ENCODE data around the gene CACNA2D3. TPM values are rescaled to one million over a fixed set of nuclear protein-coding genes. Genes with fewer than 3 reads are reported as not detected.

CACNA2D3 gene
- total RNA-seq, 1 experiment from 2014 or later = not detected

DNA sequence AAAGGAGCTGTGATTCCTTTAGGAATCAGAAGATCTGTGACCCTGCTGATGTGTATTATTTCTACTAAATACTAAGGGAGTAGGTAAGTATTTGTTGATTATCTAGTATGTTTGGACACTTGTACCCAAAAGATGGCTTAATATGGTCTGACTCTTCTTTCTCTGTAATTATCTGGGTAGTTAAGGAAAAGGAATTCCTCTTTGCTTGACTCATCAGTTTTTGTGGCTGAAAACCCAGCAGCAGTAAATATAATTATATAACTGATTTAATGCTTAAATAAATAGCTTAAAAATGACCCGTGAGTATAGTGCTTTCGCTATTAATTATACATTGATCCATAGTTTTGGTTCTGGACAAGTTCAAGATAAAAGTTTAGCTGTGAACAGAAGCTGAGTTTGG is 649.7 kb downstream of the CACNA2D3 start:
- no peak for DNase-seq (ENCODE audit: low spot score)
- in situ Hi-C loops (cut with HindIII; ENCODE audit: low sequenced_read_pairs) = no loop called here

DNA sequence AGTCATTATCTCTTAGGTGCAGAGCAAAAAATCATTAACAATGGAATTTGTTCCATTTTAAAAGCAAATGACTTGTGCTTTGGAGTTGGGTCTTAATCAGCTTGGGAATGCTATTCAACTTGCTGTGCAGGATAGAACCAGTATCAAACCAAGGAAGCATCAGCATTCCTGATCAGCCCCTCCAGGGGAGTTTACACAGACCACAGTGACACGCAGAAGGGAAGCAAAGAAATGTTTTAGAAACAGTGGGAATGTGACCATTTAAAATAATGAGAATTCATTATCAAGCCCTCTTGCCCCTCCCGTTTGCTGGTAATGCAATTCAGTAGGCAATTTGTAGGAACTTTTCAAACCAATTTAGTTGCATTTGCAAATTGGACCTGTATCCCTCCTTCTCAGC is 650.4 kb downstream of the CACNA2D3 start:
- in situ Hi-C loops (cut with HindIII; ENCODE audit: low sequenced_read_pairs) = no loop called here
- no peak for DNase-seq (ENCODE audit: low spot score)

DNA sequence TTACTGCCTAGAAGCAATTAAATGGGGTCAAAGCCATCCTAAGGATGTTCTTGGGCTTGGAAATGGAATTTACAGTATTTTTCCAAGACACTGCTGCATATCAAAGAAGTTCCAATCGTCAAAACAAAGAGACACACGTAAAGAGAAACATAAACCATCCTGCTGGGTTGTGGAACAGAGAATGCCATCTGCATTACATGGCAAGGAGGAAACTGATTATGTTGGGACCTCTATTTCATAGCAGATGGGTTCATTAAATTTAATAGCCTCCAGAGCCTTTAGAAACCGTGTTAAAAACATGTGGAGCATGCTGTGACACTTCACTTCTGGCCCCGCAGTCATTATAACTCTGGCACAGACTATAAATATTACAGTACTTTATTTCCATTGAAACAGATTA is 650.9 kb downstream of the CACNA2D3 start:
- DNase-seq (ENCODE audit: low spot score) = no peak
- in situ Hi-C loops (cut with HindIII; ENCODE audit: low sequenced_read_pairs) = no loop called here

DNA sequence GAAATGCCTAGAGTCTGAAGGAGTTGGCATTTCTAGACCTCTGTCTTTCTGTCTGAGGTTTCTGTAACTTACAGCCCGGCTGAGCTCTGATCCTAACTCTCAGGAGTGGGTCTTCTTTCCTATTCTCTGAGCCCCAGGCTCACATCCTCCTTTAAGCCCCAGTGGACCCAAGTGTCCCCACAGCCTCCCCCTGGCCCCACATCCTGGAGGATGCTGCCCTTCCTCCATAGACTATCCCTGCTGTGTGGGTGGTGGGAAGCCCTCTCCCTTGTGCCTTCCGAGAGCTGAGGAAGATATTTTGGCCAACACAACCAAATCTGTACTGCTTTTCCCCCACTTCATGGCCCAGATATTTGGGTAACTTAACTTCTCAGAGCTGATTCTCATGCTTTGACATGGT is 654.2 kb downstream of the CACNA2D3 start:
- no peak for DNase-seq (ENCODE audit: low spot score)
- in situ Hi-C loops (cut with HindIII; ENCODE audit: low sequenced_read_pairs) = no loop called here

DNA sequence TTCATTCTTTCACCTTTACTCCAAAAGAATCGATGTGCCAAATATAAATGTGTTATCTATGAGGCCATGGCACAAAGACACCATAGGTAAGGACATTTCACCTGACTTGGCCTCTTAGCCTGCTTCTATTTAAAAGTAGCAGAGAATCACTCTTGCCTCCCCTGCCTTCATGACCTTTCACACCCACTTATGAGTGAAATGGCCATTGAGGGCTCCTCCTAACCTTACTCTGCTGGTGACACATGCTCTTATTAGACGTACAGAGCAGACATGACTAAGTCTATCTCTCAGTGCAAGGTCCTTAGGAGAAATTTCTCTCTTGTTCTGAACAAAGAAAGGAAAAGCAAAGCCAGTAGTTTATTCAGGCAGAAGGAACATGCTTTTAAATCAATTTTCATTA is 654.8 kb downstream of the CACNA2D3 start:
- in situ Hi-C loops (cut with HindIII; ENCODE audit: low sequenced_read_pairs) = no loop called here
- DNase-seq (ENCODE audit: low spot score) = no peak

DNA sequence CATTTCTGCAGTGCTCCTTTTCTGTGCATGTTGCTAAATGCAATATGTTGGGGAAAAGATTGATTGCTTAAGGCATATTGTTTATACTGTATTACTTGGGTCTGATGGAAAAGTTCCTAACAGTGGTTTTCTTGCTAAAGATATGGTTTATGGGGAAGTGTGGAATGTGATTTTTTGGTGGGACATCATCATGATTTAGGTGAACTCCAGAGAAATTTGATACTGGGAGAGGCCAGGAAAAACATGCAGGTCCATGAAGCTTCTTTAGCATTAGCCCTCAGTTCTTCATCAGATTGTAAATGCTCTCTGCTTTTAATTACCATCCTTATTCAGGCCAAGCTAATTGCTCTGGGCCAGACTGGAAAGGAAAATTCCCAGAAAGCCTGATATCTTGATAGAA is 658.0 kb downstream of the CACNA2D3 start:
- DNase-seq (ENCODE audit: low spot score) = no peak
- in situ Hi-C loops (cut with HindIII; ENCODE audit: low sequenced_read_pairs) = no loop called here

DNA sequence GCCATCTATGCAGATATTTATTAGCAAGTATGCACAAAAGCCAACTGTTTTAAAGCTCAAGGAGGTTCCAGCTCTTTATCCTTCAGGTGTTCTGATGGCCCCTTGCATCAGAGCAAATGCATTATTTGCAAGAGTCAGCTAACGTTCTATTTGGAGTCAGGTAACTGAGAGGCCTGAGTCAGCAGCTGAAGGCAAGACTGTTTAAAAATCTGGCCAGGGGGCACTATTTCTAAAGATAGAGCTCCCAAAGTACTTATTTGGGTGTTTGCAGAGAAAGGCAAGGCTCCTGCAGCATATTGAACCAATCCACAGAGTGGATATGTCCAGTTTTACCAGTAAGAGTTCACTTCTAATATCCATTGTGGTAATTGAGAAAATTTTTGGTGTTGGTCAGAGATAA is 659.4 kb downstream of the CACNA2D3 start:
- in situ Hi-C loops (cut with HindIII; ENCODE audit: low sequenced_read_pairs) = no loop called here
- DNase-seq (ENCODE audit: low spot score) = no peak

DNA sequence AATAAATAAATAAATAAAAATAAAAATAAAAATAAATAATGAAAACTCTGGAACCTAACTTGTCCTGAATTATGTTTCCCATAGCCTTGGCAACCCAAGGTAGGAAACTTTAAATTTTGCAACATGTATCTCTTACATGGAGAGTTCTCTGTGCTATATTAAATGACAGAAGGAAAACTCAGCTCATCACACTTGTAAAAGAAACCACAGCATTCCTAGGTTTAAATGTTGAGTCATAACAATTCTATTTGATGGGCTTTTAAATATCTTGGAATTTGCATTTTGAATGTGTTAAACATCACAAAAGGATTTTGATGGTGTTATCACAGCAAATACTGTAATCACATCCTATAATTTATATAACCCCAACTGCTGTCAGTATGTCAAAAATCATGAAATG is 661.3 kb downstream of the CACNA2D3 start:
- in situ Hi-C loops (cut with HindIII; ENCODE audit: low sequenced_read_pairs) = no loop called here
- no peak for DNase-seq (ENCODE audit: low spot score)

DNA sequence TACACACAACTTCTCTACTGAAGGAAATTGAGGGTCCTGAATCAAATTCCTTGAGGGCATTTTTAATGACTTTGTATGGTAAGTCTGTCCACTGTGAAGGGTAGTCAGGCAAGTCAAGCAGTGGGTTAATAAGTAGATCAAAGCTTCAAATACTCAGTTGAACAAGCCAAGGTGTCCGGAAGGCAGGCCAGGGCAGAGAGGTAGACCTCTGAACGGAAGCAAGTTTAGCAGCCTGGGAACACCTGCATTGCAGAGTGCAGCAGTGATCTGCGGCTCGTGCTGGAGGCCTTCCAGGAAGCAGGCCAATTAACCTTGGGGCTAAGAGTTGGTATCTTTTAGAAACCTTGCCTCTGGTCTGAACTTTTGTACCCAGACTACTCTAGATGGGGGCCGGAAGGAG is 661.7 kb downstream of the CACNA2D3 start:
- no peak for DNase-seq (ENCODE audit: low spot score)

DNA sequence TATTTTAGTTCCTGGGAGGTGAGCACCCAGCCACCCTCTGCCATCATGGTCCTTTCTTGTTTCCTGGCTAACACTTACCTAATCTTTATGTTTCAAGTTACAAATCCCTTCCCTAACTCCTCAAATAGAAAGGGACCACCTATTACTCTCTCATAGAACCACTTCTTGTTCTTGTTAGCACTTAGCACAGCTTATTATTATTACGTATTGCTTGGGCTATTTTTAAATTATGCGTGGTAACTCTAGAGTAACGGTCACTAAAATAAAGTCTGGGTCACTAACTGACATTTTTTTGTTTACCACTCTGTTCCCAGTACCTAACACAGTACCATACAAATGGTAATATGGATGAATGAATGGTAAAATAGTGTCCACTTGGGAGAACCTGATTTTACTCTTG is 663.6 kb downstream of the CACNA2D3 start:
- DNase-seq (ENCODE audit: low spot score) = no peak
- in situ Hi-C loops (cut with HindIII; ENCODE audit: low sequenced_read_pairs) = no loop called here

More for the DNA sequence above, 661.7 kb downstream of the CACNA2D3 start:
- in situ Hi-C loops (cut with HindIII; ENCODE audit: low sequenced_read_pairs) = no loop called here

DNA sequence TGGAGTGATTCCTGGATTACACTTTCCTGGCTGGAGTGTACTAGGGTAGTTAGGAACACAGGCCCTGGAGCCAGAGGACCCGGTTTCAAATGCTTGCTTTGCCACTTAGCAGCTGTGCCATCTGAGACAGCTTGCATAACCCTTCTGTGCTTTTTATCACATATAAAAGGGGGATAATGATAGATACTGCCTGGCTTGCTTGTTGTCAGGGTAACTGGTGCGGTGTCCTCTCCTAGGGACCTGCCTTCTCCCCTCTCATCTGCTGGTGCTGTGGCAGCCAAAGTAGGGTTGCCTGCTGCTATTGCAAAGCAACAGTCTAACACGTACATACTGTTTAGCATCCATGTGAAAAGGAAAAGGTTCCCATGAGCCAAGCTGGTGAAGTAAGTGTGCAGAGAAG is 667.7 kb downstream of the CACNA2D3 start:
- DNase-seq (ENCODE audit: low spot score) = no peak
- in situ Hi-C loops (cut with HindIII; ENCODE audit: low sequenced_read_pairs) = no loop called here

DNA sequence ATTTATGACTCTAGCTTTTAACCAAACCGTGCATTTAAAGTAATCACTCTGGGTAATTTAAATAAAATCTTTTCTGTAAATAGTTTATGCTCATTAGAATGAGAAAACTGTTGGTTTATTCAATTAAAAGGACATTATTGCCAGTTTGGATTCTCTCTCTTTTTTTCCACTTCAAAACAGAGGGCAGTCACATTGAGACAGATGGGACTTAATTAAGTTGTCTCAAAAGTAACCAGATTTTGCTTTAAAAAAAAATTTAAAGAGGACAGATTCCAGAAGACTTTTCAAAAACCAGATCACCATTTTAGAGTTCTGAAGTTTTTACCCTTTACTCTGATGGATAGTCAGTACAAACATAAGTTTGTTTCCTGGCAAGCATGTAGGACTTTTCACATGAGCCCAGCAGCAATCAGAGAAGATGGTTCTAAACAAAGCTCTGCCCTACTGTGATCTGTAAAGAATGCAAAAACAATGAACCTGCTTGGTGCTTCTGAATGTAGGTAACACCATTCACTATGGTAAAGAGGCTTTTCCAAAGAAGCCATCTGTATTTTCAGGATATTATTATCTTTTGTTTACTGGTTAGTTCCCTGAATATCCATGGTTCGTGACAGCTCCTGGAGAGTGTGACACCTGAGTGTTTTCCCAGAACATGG is 669.3 kb downstream of the CACNA2D3 start:
- no peak for DNase-seq (ENCODE audit: low spot score)
- in situ Hi-C loops (cut with HindIII; ENCODE audit: low sequenced_read_pairs) = no loop called here

DNA sequence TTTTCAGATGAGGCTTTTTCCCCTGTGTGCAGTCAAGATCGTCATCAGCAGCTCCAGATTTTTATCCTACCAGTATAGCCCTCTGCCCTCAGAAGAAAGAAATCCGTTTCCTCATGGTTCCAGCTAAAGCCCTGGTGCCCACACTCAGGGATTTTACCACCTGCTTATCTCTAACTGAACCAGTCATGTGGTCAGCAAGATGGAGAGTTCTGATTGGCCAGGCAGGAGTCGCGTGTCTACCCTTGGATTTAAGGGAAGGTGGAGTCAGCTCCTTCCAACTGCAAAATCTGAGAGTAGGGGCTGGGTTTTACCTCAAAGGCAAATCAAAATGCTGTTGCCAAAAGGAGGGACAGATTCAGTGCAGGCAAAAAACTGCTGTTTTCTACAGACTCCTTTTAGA is 670.2 kb downstream of the CACNA2D3 start:
- DNase-seq (ENCODE audit: low spot score) = no peak
- in situ Hi-C loops (cut with HindIII; ENCODE audit: low sequenced_read_pairs) = no loop called here

DNA sequence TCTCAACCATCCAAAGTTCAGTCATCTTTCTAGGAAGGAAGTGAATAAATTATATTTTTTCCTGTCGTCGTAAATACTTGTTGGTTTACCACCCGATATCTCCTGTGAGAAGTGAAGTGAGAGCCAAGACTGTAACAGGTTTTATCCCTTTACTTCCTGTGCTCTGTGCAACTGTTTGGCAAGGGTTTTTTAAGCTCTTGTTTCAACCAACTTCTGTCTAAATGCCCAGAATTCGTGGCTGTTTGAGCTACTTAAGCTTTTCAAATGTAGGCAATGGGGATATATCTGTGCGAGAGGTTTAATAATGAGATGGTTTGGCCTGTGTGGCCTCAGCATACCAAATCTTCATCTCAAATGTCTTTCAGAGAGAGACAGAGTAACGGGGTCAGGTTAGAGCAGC is 670.8 kb downstream of the CACNA2D3 start:
- in situ Hi-C loops (cut with HindIII; ENCODE audit: low sequenced_read_pairs) = no loop called here
- no peak for DNase-seq (ENCODE audit: low spot score)

DNA sequence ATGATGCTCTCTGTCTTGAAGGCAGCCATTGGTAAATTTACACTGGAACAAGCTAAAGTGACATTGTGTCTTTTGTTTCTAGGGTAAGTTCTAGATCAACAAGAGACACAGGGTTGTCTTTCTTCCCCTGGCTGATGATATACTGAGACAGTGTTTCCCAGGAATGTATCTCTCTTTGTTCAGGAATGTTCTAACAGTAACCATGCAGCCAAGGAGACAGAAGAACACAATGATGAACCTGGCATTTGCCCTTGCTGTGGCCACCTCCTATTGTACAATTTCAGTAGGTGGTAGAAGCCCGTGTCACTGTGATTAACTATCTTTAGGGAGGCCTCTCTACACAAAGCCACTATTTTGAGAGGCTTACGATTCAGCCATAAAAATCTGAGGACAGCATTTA is 674.8 kb downstream of the CACNA2D3 start:
- in situ Hi-C loops (cut with HindIII; ENCODE audit: low sequenced_read_pairs) = no loop called here
- no peak for DNase-seq (ENCODE audit: low spot score)

DNA sequence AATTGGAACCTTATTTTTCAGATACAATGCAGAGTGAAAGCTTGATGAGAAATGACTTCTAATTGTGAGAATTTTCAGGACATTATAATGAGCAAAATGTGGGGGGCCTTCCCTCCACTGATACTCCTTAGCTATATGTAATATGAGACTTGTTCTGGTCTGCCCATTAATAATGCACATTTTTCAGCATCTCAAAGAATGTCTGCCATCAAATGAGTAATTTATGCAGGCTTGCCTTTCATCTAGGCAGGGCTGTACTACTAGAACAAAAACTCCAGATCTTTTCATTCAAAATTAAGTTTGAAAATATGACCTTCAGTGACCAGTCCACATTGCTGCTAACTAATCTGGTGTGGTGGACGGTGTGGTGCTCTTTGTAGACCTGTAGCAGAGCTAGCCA is 678.1 kb downstream of the CACNA2D3 start:
- in situ Hi-C loops (cut with HindIII; ENCODE audit: low sequenced_read_pairs) = no loop called here
- no peak for DNase-seq (ENCODE audit: low spot score)

DNA sequence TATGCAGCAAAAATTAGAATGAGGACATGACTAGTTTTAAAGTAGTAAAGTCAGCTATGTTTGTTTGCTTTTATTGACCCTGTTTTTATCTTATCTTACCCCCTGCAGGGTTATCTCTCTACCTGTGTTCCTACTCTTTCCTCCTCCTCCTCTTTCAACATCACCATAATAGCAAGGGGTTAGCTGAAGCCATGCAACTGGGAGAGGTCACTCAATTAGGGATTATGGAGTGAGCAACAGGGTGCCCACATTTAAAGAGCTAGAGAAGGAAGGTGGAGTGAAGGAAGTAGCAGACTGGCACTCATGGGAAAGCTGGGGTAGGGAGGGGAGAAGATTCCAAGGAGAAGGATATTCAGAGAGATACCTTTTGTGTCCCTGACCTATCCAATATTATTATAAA is 679.6 kb downstream of the CACNA2D3 start:
- DNase-seq (ENCODE audit: low spot score) = no peak

DNA sequence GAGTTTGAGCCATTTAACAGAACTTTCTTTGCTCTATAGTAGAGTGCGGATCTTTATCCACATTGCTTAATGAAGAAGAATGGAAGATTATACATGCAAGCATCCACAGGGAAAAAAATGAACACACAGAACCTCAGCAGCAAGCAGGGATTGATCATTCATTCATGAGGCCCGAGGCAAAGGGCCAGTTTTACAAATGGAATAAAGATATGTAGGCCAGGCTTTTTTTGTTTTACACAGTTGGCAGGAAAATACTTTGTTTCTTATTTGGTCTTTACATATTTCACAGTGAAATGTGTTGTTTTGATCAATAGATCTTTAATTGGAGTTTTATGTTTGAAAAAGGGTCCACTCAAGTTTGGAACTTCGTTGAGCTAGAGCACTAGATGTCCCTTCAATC is 688.0 kb downstream of the CACNA2D3 start:
- in situ Hi-C loops (cut with HindIII; ENCODE audit: low sequenced_read_pairs) = no loop called here
- DNase-seq (ENCODE audit: low spot score) = no peak

More for the DNA sequence above, 679.6 kb downstream of the CACNA2D3 start:
- in situ Hi-C loops (cut with HindIII; ENCODE audit: low sequenced_read_pairs) = no loop called here

DNA sequence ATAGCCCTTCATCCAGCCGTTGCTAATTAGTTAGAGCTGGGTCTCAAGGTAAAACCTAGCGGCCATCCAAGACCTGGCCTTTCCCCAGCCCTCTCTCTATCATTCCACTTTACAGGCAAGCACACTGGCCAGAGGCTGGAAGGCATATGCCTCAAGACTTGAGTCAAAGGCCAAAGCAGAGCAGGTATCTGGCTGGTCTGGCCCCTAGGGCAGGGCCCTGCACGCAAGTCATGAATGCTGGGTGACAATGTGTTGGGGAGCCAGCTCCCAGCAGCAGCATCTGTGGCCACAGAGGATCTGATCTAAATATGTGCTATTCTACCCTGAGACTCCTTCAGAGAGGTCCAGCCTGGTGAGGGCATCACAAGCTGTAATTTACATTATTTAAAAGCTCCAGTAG is 691.9 kb downstream of the CACNA2D3 start:
- in situ Hi-C loops (cut with HindIII; ENCODE audit: low sequenced_read_pairs) = no loop called here
- no peak for DNase-seq (ENCODE audit: low spot score)

DNA sequence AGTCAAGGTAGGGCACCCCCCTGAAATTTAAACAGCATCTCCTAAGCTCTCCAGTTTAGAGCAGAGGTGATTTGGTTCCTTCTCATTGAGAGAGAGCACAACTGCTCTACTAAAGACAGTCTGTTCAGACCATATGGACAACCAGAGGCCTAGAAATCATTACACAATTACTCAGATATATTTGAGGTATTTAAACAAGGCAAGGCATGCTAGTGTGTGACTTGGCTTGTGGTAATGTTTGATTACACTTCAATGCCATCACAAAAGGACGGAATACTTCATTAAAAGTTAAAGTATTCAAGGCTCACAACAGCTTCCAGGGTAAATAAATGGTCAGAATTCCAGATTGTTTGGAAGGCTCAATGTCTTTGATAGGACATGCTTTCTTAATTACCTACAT is 695.3 kb downstream of the CACNA2D3 start:
- in situ Hi-C loops (cut with HindIII; ENCODE audit: low sequenced_read_pairs) = no loop called here
- no peak for DNase-seq (ENCODE audit: low spot score)

DNA sequence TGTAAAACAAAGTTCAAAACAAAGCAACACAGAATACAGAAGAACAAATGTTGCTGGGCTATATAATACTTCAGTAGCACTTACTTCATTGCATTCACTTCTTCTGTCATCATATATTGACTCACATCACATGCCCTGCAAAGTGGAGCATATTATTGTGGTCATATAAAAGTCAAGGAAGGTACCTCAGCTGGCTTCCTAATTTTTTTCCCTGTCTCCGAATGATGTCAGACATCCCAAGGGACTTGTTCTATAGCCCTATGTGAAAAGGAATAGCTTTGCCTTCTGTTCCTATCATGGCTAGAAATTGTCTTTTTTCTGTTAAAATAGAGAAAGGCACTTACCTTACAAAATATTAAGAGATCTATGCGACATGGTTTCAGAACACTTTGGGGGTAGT is 696.1 kb downstream of the CACNA2D3 start:
- in situ Hi-C loops (cut with HindIII; ENCODE audit: low sequenced_read_pairs) = no loop called here

DNA sequence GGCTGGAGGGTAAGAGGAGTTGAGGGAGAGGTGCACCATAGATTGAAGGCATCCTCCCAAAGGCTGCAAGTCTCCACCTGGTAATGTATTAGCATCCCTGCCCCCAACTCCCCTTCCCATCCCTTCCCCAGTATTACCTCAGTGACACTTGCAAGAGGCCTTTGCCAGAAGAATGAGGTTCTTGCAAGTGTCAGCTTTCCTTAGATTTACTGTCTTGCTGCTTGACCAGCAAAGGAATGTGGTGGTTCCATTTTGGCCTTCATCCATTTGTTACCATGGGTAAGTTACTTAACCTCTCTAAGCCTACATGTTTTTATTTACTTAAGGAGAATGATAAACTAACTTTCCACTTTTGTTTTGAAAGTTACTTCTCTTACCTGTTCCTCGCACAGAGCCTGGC is 696.6 kb downstream of the CACNA2D3 start:
- in situ Hi-C loops (cut with HindIII; ENCODE audit: low sequenced_read_pairs) = no loop called here
- DNase-seq (ENCODE audit: low spot score) = no peak

More for the DNA sequence above, 696.1 kb downstream of the CACNA2D3 start:
- DNase-seq (ENCODE audit: low spot score) = no peak
